ENCODE results near the gene KRAS. TPM values are rescaled to one million over a fixed set of nuclear protein-coding genes. Genes with fewer than 3 reads are reported as not detected.

The KRAS gene
- total and polyA plus RNA-seq, 2 experiments from 2014 or later: 14.2 to 44.6 TPM

- H3K4me2 ChIP-seq (ENCODE audit: unreplicated experiment): no peak overlapping the region
- no peaks in the 10 kb centered on the region for H4K20me1 ChIP-seq (ENCODE audit: insufficient read depth)
- H3K9me2 ChIP-seq (ENCODE audit: insufficient read depth): no peaks in the 10 kb centered on the region
- no peak overlapping the region for H3K4me3 ChIP-seq
- peaks cover 9% of the 10 kb centered on the region; the same call in 1 of the 2 replicates for H3F3A ChIP-seq (ENCODE audit: insufficient read depth)
- DNase-seq: no peak
- no peaks in the 10 kb centered on the region for H3K9me3 ChIP-seq (ENCODE audit: low read depth)
- H3K27me3 ChIP-seq (replicated peaks; ENCODE audit: insufficient read depth): no peaks in the 10 kb centered on the region
- H2AFZ ChIP-seq: no peak overlapping the region
- WGBS, 2 experiments (ENCODE audit: low coverage in 1 of 2, low lambda C conversion rate in 2 of 2, missing lambda C conversion rate in 2 of 2): 92 to 100% methylated on average over 1 of the region's 1 CpG
- TF ChIP-seq EZH2 (IDR thresholded peaks at IDR 0.05; ENCODE audit: insufficient read depth, poor library complexity, severe bottlenecking): no peak
- no peak for TF ChIP-seq EZH2phosphoT487 (IDR thresholded peaks at IDR 0.05; ENCODE audit: insufficient read depth, low read depth)
- peaks cover 3% of the 10 kb centered on the region; the same call in 1 of the 2 replicates for H3K36me3 ChIP-seq (ENCODE audit: low read depth)
- no peak overlapping the region for H3K9ac ChIP-seq
- H3K4me1 ChIP-seq (ENCODE audit: insufficient read depth): 0 out of 2 replicates have a peak, but pooled peaks cover 6% of the 10 kb centered on the region
- H3K27ac ChIP-seq: no peak overlapping the region
- in situ Hi-C loops (cut with MboI): no loop called here
- peaks cover 65% of the 10 kb centered on the region for H3K79me2 ChIP-seq (ENCODE audit: insufficient read depth)
Observed at GRCh38 chr12:25248732-25249131, 2.0 kb downstream of the KRAS start.

GRCh38 chr12:25248137-25248536 lies 2.6 kb downstream of the KRAS start:
- Histone ChIP-seq H4K20me1 (ENCODE audit: insufficient read depth) (no peaks in the 10 kb centered on the region), H3K79me2 (ENCODE audit: insufficient read depth) (peaks cover 71% of the 10 kb centered on the region)

GRCh38 chr12:25245491-25245890 lies 5.2 kb downstream of the KRAS start:
- in situ Hi-C loops (cut with MboI): no loop called here
- Histone ChIP-seq H4K20me1 (ENCODE audit: insufficient read depth) (no peaks in the 10 kb centered on the region), H2AFZ (no peak overlapping the region), H3K36me3 (ENCODE audit: low read depth) (peaks cover 3% of the 10 kb centered on the region; the same call in 1 of the 2 replicates), H3K27ac (no peak overlapping the region), H3K4me3 (no peak overlapping the region), H3K27me3 (replicated peaks; ENCODE audit: insufficient read depth) (no peaks in the 10 kb centered on the region), H3K9me3 (ENCODE audit: low read depth) (no peaks in the 10 kb centered on the region), H3K9me2 (ENCODE audit: insufficient read depth) (no peaks in the 10 kb centered on the region), H3F3A (ENCODE audit: insufficient read depth) (no peaks in the 10 kb centered on the region), H3K4me2 (ENCODE audit: unreplicated experiment) (no peak overlapping the region), H3K9ac (no peak overlapping the region), H3K4me1 (ENCODE audit: insufficient read depth) (peaks cover 29% of the 10 kb centered on the region), H3K79me2 (ENCODE audit: insufficient read depth) (peaks cover 93% of the 10 kb centered on the region)
- TF ChIP-seq EZH2phosphoT487 (IDR thresholded peaks at IDR 0.05; ENCODE audit: insufficient read depth, low read depth) (no peak), EZH2 (IDR thresholded peaks at IDR 0.05; ENCODE audit: insufficient read depth, poor library complexity, severe bottlenecking) (no peak)
- WGBS, 2 experiments (ENCODE audit: low coverage in 1 of 2, low lambda C conversion rate in 2 of 2, missing lambda C conversion rate in 2 of 2): 94 to 97% methylated on average over 6 of the region's 6 CpGs
- DNase-seq: no peak

More at GRCh38 chr12:25248137-25248536, 2.6 kb downstream of the KRAS start:
- Histone ChIP-seq H3K27ac (no peak overlapping the region), H3K9ac (no peak overlapping the region), H3K9me2 (ENCODE audit: insufficient read depth) (no peaks in the 10 kb centered on the region), H3K4me1 (ENCODE audit: insufficient read depth) (peaks cover 11% of the 10 kb centered on the region; the same call in 1 of the 2 replicates), H3K27me3 (replicated peaks; ENCODE audit: insufficient read depth) (no peaks in the 10 kb centered on the region), H3K9me3 (ENCODE audit: low read depth) (no peaks in the 10 kb centered on the region), H2AFZ (no peak overlapping the region), H3K4me3 (no peak overlapping the region), H3K4me2 (ENCODE audit: unreplicated experiment) (no peak overlapping the region), H3K36me3 (ENCODE audit: low read depth) (peaks cover 3% of the 10 kb centered on the region; the same call in 1 of the 2 replicates), H3F3A (ENCODE audit: insufficient read depth) (peaks cover 9% of the 10 kb centered on the region; the same call in 1 of the 2 replicates)
- no peak for TF ChIP-seq EZH2 (IDR thresholded peaks at IDR 0.05; ENCODE audit: insufficient read depth, poor library complexity, severe bottlenecking)
- no peak for TF ChIP-seq EZH2phosphoT487 (IDR thresholded peaks at IDR 0.05; ENCODE audit: insufficient read depth, low read depth)
- in situ Hi-C loops (cut with MboI): no loop called here
- 93% methylated on average over 20 of the region's 20 CpGs for WGBS, 2 experiments (ENCODE audit: low coverage in 1 of 2, low lambda C conversion rate in 2 of 2, missing lambda C conversion rate in 2 of 2)
- DNase-seq: no peak

DNA sequence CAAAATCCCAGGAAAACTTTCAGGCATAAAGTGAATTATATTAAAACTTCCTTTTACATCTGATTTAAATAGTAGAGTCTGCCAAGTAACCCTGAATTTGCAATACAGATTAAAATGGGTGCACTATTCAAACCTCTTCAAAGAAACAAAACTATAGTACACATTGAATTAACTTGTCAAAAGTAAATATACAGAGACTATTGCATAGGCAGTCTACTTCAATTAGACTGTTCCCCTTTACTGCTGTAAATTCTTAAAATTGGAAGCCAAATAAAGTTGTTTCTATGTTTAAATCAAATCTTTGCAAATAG lies 7.1 kb downstream of the KRAS start:
- DNase-seq: no peak
- Histone ChIP-seq H3F3A (ENCODE audit: insufficient read depth) (no peaks in the 10 kb centered on the region), H3K4me1 (ENCODE audit: insufficient read depth) (peaks cover 23% of the 10 kb centered on the region), H4K20me1 (ENCODE audit: insufficient read depth) (no peaks in the 10 kb centered on the region), H3K9ac (no peak overlapping the region), H2AFZ (no peak overlapping the region), H3K36me3 (ENCODE audit: low read depth) (peaks cover 10% of the 10 kb centered on the region; the same call in 1 of the 2 replicates), H3K27ac (no peak overlapping the region), H3K9me3 (ENCODE audit: low read depth) (no peaks in the 10 kb centered on the region), H3K4me2 (ENCODE audit: unreplicated experiment) (no peak overlapping the region), H3K79me2 (ENCODE audit: insufficient read depth) (peaks cover 96% of the 10 kb centered on the region), H3K4me3 (no peak overlapping the region), H3K9me2 (ENCODE audit: insufficient read depth) (no peaks in the 10 kb centered on the region), H3K27me3 (replicated peaks; ENCODE audit: insufficient read depth) (no peaks in the 10 kb centered on the region)
- in situ Hi-C loops (cut with MboI): no loop called here
- TF ChIP-seq EZH2 (IDR thresholded peaks at IDR 0.05; ENCODE audit: insufficient read depth, poor library complexity, severe bottlenecking) (no peak), EZH2phosphoT487 (IDR thresholded peaks at IDR 0.05; ENCODE audit: insufficient read depth, low read depth) (no peak)

Data from GM23248 (cell line).